ENCODE results near the gene PEX11B. TPM values are rescaled to one million over a fixed set of nuclear protein-coding genes. Genes with fewer than 3 reads are reported as not detected.
A peak's percentile ranks its signal among the peaks of the same experiment; 100 is the strongest.

The PEX11B gene
- polyA plus RNA-seq, 1 experiment: 34.9 TPM

DNA sequence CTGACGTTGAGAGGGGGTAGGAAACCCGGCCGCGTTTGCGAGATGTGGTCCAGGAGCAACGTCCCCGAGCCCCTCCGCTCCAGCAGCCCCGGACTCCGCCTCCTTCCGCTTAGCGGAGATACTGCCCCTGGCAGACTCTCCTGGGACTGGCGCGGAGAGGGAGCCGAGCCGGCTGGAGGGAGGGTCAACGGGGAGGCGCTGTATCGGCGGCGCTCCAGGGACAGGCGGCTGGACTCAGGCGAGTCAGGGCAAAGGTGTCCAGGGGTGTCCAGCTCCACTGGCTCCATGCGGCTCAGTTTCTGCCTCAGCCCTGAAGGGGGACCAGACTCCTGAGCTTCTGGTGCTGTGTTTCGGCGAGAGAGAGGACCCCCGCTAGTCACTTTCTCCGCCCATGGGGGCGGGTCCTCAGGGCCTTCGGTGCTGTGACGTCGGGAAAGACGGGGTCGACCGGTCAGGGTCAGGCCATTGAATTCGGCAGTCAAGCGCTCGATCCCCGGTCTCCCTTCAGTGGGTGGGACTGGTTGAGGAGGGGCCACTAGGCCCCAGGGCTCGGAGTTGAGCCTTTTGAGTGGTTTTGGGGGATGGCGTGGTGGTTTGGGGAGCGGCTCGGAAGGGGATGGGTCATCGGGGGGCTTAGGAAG is 42.1 kb upstream of the PEX11B start:
- Histone ChIP-seq H3K27me3 (ENCODE audit: control insufficient read depth, insufficient read depth, low read length) (no peaks in the 10 kb centered on the region), H3K36me3 (ENCODE audit: control insufficient read depth, insufficient read depth, low read length) (no peaks in the 10 kb centered on the region), H3K4me3 (ENCODE audit: low read depth, low read length) (peak overlapping the region; percentile 53)
- no peak for DNase-seq (ENCODE audit: low read depth)
- ChIA-PET CTCF (interaction anchor here (1.2 to 1.3 kb wide), 2 partner anchors 17 to 62 kb away, joined by 3 read pairs; no protein-coding TSS in a partner anchor), POLR2A (interaction anchor here (0.6 kb wide), 1 partner anchor 27 kb away, joined by 3 read pairs; no protein-coding TSS in a partner anchor)
- TF ChIP-seq, protein P1, sequence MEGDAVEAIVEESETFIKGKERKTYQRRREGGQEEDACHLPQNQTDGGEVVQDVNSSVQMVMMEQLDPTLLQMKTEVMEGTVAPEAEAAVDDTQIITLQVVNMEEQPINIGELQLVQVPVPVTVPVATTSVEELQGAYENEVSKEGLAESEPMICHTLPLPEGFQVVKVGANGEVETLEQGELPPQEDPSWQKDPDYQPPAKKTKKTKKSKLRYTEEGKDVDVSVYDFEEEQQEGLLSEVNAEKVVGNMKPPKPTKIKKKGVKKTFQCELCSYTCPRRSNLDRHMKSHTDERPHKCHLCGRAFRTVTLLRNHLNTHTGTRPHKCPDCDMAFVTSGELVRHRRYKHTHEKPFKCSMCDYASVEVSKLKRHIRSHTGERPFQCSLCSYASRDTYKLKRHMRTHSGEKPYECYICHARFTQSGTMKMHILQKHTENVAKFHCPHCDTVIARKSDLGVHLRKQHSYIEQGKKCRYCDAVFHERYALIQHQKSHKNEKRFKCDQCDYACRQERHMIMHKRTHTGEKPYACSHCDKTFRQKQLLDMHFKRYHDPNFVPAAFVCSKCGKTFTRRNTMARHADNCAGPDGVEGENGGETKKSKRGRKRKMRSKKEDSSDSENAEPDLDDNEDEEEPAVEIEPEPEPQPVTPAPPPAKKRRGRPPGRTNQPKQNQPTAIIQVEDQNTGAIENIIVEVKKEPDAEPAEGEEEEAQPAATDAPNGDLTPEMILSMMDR (IDR thresholded peaks at IDR 0.05; ENCODE audit: insufficient read depth, low read depth, low read length): peak; percentile 45

DNA sequence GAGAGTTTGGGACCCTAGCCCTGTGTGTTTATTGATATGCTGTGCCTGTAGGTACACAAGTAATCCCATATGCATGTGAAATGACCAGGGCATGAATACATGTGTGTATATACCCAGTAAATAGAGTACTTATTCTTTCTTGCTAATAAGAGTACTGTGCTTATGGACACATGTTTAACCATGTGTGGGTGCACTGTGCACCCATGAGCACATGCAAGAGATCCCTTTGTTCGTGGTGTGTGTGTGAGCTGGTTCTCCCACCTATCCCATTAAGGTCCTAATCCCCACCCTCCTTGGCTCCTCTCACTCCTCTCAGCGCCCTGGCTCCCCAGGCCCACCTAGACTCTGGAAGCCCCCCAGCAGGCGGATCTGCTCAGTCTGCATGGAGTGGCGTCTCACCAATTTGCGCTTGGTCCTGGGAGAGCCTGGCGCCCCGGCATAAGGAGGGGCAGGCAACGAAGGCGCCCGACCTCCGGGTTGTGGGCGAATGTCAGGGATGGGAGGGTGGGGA is 41.5 kb upstream of the PEX11B start:
- no peaks in the 10 kb centered on the region for H3K27me3 ChIP-seq (ENCODE audit: control insufficient read depth, insufficient read depth, low read length)
- TF ChIP-seq, protein P1 (IDR thresholded peaks at IDR 0.05; ENCODE audit: insufficient read depth, low read depth, low read length): no peak
- peak overlapping the region; percentile 53 for H3K4me3 ChIP-seq (ENCODE audit: low read depth, low read length)
- no peak for DNase-seq (ENCODE audit: low read depth)
- ChIA-PET CTCF (interaction anchor here (0.8 to 1.3 kb wide), 3 partner anchors 17 to 61 kb away, joined by 3 read pairs; partner anchors contain the start of gene RBM8A), POLR2A (interaction anchor here (0.6 kb wide), 1 partner anchor 28 kb away, joined by 3 read pairs; no protein-coding TSS in a partner anchor)
- H3K36me3 ChIP-seq (ENCODE audit: control insufficient read depth, insufficient read depth, low read length): no peaks in the 10 kb centered on the region

DNA sequence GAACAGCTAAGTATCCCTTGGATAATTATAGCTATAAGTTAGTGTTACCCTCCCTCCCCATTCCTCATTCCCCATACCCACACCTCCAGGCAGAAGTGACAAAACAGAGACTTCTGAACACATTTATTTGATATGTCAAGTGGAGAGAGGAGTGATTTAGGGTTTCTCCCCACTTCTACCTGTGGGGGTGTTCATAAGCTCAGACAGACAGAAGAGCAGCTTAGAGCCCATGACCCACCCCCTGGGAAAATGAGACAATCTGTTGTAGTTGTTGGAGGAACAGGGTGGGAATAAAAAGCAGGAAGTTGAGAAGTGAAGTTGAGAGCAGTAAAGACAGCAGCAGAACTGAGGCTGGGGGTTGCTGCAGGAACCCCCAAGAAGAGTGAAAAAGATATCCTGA is 40.8 kb upstream of the PEX11B start:
- ChIA-PET CTCF (interaction anchor here (0.8 to 3.0 kb wide), 3 partner anchors 18 to 113 kb away, joined by 3 to 7 read pairs (median 3); partner anchors contain the start of genes NUDT17 and RBM8A), POLR2A (no interaction called here)
- no peaks in the 10 kb centered on the region for H3K36me3 ChIP-seq (ENCODE audit: control insufficient read depth, insufficient read depth, low read length)
- TF ChIP-seq, protein P1 (IDR thresholded peaks at IDR 0.05; ENCODE audit: insufficient read depth, low read depth, low read length): no peak
- H3K27me3 ChIP-seq (ENCODE audit: control insufficient read depth, insufficient read depth, low read length): no peaks in the 10 kb centered on the region
- no peak for DNase-seq (ENCODE audit: low read depth)
- no peak overlapping the region for H3K4me3 ChIP-seq (ENCODE audit: low read depth, low read length)

DNA sequence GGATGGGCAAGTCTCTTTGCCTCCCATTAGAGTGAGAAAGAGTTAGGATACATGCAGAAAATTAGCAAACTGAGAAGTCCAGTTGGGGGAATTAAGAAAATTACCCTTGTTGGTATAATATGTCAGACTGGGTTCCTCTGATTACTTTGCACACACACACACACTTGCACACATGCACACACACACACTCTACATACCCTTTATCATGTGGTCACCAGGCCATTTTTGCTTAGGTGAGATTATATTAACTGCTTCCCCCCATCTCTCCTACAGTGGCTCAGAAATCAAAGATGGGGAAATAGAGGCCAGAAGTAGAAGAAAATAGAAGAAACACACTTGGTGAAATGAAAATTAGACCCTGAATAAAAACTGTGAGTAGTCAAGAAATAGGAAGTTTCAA is 40.2 kb upstream of the PEX11B start:
- Histone ChIP-seq H3K4me3 (ENCODE audit: low read depth, low read length) (no peak overlapping the region), H3K36me3 (ENCODE audit: control insufficient read depth, insufficient read depth, low read length) (no peaks in the 10 kb centered on the region), H3K27me3 (ENCODE audit: control insufficient read depth, insufficient read depth, low read length) (no peaks in the 10 kb centered on the region)
- ChIA-PET CTCF (interaction anchor here (0.5 to 3.0 kb wide), 5 partner anchors 19 to 185 kb away, joined by 3 to 7 read pairs (median 4); partner anchors contain the start of gene NUDT17), POLR2A (no interaction called here)
- TF ChIP-seq, protein P1 (IDR thresholded peaks at IDR 0.05; ENCODE audit: insufficient read depth, low read depth, low read length): no peak
- DNase-seq (ENCODE audit: low read depth): no peak

Data from BJ (cell line).